Measurements from ENCODE around the gene GPS1.

GPS1 gene

GRCh38 chr17:82055023-82055964 is 3.6 kb downstream of the GPS1 start:
- no peak overlapping the region for H3K27ac ChIP-seq (ENCODE audit: low read depth, low read length)

DNA sequence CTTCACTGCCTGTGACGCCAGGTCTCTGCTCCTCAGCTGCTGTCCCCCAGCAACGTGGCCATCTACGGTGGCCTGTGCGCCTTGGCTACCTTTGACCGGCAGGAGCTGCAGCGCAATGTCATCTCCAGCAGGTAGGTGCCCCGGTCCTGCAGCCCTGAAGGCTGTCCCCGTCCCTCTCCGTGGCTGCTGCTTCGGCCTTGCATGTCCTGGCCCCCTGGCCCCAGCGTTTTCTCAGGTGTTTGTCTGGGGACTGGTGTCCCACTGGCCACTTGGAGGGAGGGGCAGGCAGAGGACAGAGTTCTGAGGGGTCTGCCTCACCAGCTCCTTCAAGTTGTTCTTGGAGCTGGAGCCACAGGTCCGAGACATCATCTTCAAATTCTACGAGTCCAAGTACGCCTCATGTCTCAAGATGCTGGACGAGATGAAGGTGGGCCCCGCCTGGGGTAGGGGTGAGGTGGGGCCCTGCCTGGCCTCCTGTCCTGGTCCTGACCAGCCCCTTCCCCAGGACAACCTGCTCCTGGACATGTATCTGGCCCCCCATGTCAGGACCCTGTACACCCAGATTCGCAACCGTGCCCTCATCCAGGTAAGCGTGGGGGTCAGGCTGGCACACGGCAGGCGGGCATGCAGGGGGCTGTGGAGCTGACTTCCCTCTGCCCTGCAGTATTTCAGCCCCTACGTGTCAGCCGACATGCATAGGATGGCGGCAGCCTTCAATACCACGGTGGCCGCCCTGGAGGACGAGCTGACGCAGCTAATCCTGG is 4.4 kb downstream of the GPS1 start:
- Histone ChIP-seq H3K36me3 (ENCODE audit: control insufficient read depth, insufficient read depth, low read length) (peaks cover 38% of the 10 kb centered on the region), H3K27ac (ENCODE audit: low read depth, low read length) (no peak overlapping the region), H3K27me3 (ENCODE audit: control insufficient read depth, insufficient read depth, low read length) (no peaks in the 10 kb centered on the region), H3K4me3 (ENCODE audit: low read length) (no peak overlapping the region), H3K4me1 (ENCODE audit: control insufficient read depth, insufficient read depth, low read length) (peaks cover 6% of the 10 kb centered on the region), H3K9ac (ENCODE audit: low read length) (no peak overlapping the region)

More at GRCh38 chr17:82055023-82055964, 3.6 kb downstream of the GPS1 start:
- H3K9ac ChIP-seq (ENCODE audit: low read length), result no peak overlapping the region
- no peak overlapping the region for H3K4me3 ChIP-seq (ENCODE audit: low read length)
- peaks cover 12% of the 10 kb centered on the region for H3K4me1 ChIP-seq (ENCODE audit: control insufficient read depth, insufficient read depth, low read length)
- H3K36me3 ChIP-seq (ENCODE audit: control insufficient read depth, insufficient read depth, low read length), result peaks cover 33% of the 10 kb centered on the region
- no peaks in the 10 kb centered on the region for H3K27me3 ChIP-seq (ENCODE audit: control insufficient read depth, insufficient read depth, low read length)

DNA sequence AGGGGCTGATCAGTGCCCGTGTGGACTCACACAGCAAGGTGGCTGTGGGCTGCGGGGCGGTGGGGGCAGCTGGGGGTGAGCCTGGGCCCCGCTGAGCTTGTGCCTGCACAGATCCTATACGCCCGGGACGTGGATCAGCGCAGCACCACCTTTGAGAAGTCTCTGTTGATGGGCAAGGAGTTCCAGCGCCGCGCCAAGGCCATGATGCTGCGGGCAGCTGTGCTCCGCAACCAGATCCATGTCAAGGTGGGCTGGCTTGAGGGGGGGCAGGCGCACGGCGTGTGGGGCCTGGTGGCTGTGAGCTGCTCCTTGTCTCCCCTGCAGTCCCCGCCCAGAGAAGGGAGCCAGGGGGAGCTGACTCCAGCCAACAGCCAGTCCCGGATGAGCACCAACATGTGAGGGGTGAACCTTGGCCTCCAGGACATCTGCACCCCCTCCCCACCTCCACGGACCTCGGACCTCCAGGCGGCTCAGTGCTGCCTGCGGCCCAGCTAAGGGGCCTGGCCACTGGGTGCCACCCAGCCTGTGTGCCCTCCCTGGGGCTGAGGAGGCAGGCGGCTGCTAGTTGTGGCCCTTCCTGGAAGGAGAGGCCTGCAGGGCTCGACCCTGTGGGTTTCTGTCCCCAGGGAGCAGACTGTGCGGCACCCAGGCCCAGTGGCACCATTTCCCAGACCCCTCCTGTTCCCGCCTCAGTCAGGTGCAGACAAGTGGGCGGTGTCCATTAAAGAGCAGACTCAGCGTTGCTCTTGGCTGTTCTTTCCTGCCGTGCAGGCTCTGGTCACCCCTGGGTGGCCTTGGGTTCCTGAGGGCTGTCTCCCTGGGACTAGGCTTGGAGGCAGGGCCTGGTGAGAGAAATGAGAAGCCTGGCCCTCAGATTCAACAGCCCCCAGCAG is 5.3 kb downstream of the GPS1 start:
- H3K27ac ChIP-seq (ENCODE audit: low read depth, low read length), result no peak overlapping the region
- no peaks in the 10 kb centered on the region for H3K27me3 ChIP-seq (ENCODE audit: control insufficient read depth, insufficient read depth, low read length)
- no peak overlapping the region for H3K9ac ChIP-seq (ENCODE audit: low read length)
- no peak overlapping the region for H3K4me3 ChIP-seq (ENCODE audit: low read length)
- H3K4me1 ChIP-seq (ENCODE audit: control insufficient read depth, insufficient read depth, low read length), result peaks cover 6% of the 10 kb centered on the region
- peaks cover 45% of the 10 kb centered on the region for H3K36me3 ChIP-seq (ENCODE audit: control insufficient read depth, insufficient read depth, low read length)

DNA sequence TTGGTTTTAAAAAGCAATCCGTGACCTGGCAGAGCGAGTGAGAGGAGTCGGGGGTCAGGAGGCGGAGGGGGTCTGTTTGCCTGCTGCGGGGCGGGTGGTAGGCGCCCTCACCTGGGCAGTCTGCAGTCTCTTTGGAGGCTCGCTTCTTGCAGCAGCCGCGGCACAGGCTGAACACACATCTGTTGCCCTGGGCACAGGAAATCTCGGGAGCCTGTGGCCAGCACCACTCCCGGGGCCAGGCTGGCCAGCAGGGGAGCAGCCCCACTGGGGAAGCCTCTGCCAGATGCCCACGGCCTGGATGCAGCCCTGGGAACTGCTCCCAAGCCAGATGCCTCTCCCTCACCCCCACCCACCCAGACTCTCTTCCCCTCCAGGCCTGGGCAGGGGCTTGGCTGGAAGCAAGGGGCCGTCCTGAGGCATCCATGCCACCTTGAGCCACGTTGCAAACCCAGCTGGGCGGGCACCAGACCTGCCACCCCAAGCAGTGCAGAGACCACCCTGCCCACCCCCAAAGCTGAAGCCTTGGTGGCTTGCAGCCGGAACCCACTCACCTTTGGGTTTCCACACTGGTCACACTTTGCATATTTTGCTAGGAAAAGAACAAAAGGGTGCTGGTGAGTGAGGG is 6.6 kb downstream of the GPS1 start:
- Histone ChIP-seq H3K4me1 (ENCODE audit: control insufficient read depth, insufficient read depth, low read length) (no peaks in the 10 kb centered on the region), H3K27me3 (ENCODE audit: control insufficient read depth, insufficient read depth, low read length) (no peaks in the 10 kb centered on the region), H3K9ac (ENCODE audit: low read length) (no peak overlapping the region), H3K4me3 (ENCODE audit: low read length) (no peak overlapping the region), H3K36me3 (ENCODE audit: control insufficient read depth, insufficient read depth, low read length) (peaks cover 51% of the 10 kb centered on the region), H3K27ac (ENCODE audit: low read depth, low read length) (no peak overlapping the region)

DNA sequence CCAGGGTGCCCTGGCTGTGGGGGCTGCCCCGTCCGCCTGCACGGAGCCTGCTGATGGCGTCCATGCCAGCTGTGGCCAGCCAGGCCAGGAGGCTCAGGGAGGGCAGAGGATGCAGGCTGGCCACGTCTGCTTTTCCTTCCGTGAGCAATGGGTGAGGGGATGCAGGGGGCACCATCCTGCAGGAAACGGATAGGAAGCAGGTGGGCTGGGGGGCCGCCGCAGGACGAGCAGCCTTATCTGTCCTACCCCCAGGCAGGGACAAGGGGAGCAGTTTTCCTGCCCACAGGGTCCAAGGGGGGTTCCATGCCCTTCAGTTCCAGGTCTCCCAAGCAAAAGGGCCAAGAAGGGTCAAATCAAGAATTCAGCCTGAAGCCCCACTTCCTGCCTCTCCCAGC is 7.2 kb downstream of the GPS1 start:
- no peak overlapping the region for H3K27ac ChIP-seq (ENCODE audit: low read depth, low read length)
- no peak overlapping the region for H3K9ac ChIP-seq (ENCODE audit: low read length)
- H3K4me1 ChIP-seq (ENCODE audit: control insufficient read depth, insufficient read depth, low read length), result no peaks in the 10 kb centered on the region
- peaks cover 49% of the 10 kb centered on the region for H3K36me3 ChIP-seq (ENCODE audit: control insufficient read depth, insufficient read depth, low read length)
- no peak overlapping the region for H3K4me3 ChIP-seq (ENCODE audit: low read length)
- no peaks in the 10 kb centered on the region for H3K27me3 ChIP-seq (ENCODE audit: control insufficient read depth, insufficient read depth, low read length)

DNA sequence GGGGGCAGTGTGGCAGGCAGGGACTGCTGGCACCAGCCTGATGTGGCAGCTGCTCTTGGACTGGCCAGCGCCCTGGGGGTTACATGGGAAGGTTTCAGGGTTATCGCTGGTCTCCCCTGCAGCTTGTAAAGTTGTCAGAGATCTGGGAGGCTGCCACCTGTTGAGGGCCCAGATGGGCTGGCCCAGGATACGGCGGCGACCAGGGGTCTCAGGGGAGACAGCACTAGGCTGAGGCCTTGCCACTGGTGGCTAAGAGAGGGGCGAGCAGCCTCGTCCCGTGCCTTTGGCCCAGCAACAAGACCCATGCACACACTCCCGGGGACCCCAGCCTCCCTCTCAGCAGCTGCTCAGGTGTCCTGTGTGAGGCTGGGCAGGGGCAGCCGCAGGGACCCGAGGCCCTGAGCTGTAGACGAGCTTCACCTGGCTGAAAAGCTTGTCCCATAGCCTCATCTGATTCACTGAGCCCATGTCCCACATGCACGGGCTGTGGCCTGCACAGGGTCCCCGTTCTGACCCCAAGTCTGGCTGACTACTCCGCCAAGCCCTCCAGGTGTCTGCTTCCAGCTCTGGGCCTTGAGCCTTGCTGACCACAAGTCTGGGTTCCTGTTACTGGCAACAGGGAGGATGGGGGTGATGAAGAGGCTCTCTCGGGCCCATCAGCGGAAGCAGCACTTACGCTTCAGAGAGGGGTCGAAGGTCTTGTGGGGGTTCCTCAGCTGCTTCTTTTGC is 7.7 kb downstream of the GPS1 start:
- Histone ChIP-seq H3K27me3 (ENCODE audit: control insufficient read depth, insufficient read depth, low read length) (no peaks in the 10 kb centered on the region), H3K9ac (ENCODE audit: low read length) (no peak overlapping the region), H3K4me3 (ENCODE audit: low read length) (no peak overlapping the region), H3K36me3 (ENCODE audit: control insufficient read depth, insufficient read depth, low read length) (peaks cover 44% of the 10 kb centered on the region), H3K4me1 (ENCODE audit: control insufficient read depth, insufficient read depth, low read length) (no peaks in the 10 kb centered on the region), H3K27ac (ENCODE audit: low read depth, low read length) (no peak overlapping the region)

- H3K4me3 ChIP-seq (ENCODE audit: low read length), result no peak overlapping the region
- H3K4me1 ChIP-seq (ENCODE audit: control insufficient read depth, insufficient read depth, low read length), result no peaks in the 10 kb centered on the region
- peaks cover 39% of the 10 kb centered on the region for H3K36me3 ChIP-seq (ENCODE audit: control insufficient read depth, insufficient read depth, low read length)
- no peak overlapping the region for H3K9ac ChIP-seq (ENCODE audit: low read length)
- no peaks in the 10 kb centered on the region for H3K27me3 ChIP-seq (ENCODE audit: control insufficient read depth, insufficient read depth, low read length)
- H3K27ac ChIP-seq (ENCODE audit: low read depth, low read length), result no peak overlapping the region
Measured at GRCh38 chr17:82060001-82060380, 8.3 kb downstream of the GPS1 start.

DNA sequence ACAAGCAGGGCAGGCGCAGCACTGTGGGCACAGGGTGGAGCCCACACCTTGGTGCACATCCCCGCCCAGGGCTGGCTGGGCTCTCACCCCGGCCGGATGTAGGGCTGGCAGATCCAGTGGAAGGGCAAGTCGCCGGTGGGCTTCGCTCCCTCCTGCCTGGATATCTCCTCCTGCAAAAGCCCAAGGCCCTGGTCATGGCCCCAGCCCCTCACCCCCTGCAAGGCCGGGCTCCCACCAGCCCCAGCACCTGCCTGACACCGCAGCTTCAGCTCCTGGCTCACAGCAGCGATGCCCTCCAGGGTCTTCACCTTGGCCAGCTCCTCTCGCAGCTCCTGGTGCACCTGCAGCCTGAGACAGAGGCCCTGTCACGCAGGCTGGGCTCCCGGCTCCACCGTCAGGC is 8.9 kb downstream of the GPS1 start:
- peaks cover 34% of the 10 kb centered on the region for H3K36me3 ChIP-seq (ENCODE audit: control insufficient read depth, insufficient read depth, low read length)
- H3K4me1 ChIP-seq (ENCODE audit: control insufficient read depth, insufficient read depth, low read length), result no peaks in the 10 kb centered on the region

GRCh38 chr17:82061047-82061925 is 9.6 kb downstream of the GPS1 start:
- Histone ChIP-seq H3K36me3 (ENCODE audit: control insufficient read depth, insufficient read depth, low read length) (peaks cover 34% of the 10 kb centered on the region), H3K4me1 (ENCODE audit: control insufficient read depth, insufficient read depth, low read length) (no peaks in the 10 kb centered on the region), H3K27ac (ENCODE audit: low read depth, low read length) (no peak overlapping the region), H3K27me3 (ENCODE audit: control insufficient read depth, insufficient read depth, low read length) (no peaks in the 10 kb centered on the region), H3K4me3 (ENCODE audit: low read length) (no peak overlapping the region), H3K9ac (ENCODE audit: low read length) (no peak overlapping the region)

More for the DNA sequence above, 8.9 kb downstream of the GPS1 start:
- Histone ChIP-seq H3K27me3 (ENCODE audit: control insufficient read depth, insufficient read depth, low read length) (no peaks in the 10 kb centered on the region), H3K4me3 (ENCODE audit: low read length) (no peak overlapping the region), H3K27ac (ENCODE audit: low read depth, low read length) (no peak overlapping the region), H3K9ac (ENCODE audit: low read length) (no peak overlapping the region)

DNA sequence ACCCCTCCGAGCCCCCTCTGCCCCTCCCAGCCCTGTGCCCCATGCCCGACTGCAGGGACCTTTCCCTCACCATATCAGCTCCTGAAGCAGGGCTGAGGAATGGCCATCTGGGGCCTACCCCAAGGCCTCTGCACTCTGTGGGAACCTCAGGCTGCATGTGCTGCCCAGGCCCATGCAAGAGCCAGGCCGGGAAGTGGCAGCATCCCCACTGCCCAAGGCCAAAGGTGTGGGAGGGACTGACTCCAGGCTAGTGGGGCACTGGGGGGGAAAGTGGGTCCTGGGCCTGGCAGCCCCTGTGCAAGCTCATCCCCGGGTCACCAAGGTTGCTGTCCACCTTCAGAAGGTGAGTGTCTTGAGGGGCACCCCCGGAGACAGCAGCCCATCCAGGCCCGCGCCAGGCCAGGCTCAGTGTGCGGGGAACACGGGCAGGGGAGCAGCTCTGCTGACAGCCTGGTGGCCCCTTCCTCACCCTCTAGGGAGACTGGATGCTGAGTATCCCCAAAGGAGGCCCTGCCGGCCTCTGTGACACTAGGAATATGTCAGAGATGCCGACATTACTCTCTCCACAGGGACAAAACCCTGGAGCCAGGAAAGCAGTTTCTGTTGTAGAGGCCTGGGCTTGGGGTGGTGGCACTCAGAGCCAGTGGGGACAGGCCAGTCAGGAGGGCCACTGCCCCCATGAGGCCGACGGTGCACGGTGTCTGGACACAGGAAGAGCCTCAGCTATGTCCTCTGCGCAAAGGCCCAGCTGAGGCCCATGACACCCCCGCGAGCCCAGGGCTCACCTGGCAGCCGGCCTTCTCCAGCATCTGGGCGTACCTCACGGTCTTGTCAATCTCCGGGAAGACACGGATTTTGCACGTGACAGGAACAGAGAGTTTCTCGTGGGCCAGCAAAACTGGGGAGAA is 10.6 kb downstream of the GPS1 start:
- H3K4me3 ChIP-seq (ENCODE audit: low read length), result no peak overlapping the region
- no peaks in the 10 kb centered on the region for H3K4me1 ChIP-seq (ENCODE audit: control insufficient read depth, insufficient read depth, low read length)
- peaks cover 29% of the 10 kb centered on the region for H3K36me3 ChIP-seq (ENCODE audit: control insufficient read depth, insufficient read depth, low read length)
- no peak overlapping the region for H3K27ac ChIP-seq (ENCODE audit: low read depth, low read length)
- no peaks in the 10 kb centered on the region for H3K27me3 ChIP-seq (ENCODE audit: control insufficient read depth, insufficient read depth, low read length)
- no peak overlapping the region for H3K9ac ChIP-seq (ENCODE audit: low read length)

All from rectal smooth muscle tissue (tissue), 1 donor.